Effector memory CD4-positive, alpha-beta T cell (primary cell): Measurements from ENCODE around the gene HLCS.

ENCODE experiments used
- DNase-seq, 3 donors: peaks; one replicate each; pipeline ENCODE4 v3.0.0-alpha.2; 2020
- H3K27ac ChIP-seq: 2 replicates; pipeline ENCODE4 v1.7.0; 2013; ENCODE audit warnings: mild to moderate bottlenecking, low read length, moderate library complexity; ENCODE audit not compliant: insufficient read depth, poor library complexity, severe bottlenecking
- H3K27me3 ChIP-seq: replicated peaks from 2 replicates; pipeline ENCODE4 v1.7.0; 2013; ENCODE audit warnings: mild to moderate bottlenecking, low read length; ENCODE audit not compliant: insufficient read depth, control insufficient read depth, poor library complexity, severe bottlenecking
- H3K36me3 ChIP-seq: 2 replicates; pipeline ENCODE4 v1.7.0; 2013; ENCODE audit warnings: mild to moderate bottlenecking, low read length, moderate library complexity; ENCODE audit not compliant: control insufficient read depth, insufficient read depth
- H3K4me1 ChIP-seq: 2 replicates; pipeline ENCODE4 v1.7.0; 2013; ENCODE audit warnings: low read length, mild to moderate bottlenecking; ENCODE audit not compliant: control insufficient read depth, insufficient read depth, poor library complexity, severe bottlenecking
- H3K4me3 ChIP-seq: 2 replicates; pipeline ENCODE4 v1.7.0; 2013; ENCODE audit warnings: low read length, low read depth, mild to moderate bottlenecking; ENCODE audit not compliant: insufficient read depth, poor library complexity, severe bottlenecking
- H3K9me3 ChIP-seq: 2 replicates; pipeline ENCODE4 v1.7.0; 2013; ENCODE audit warnings: mild to moderate bottlenecking, low read length, moderate library complexity; ENCODE audit not compliant: control insufficient read depth

HLCS gene

GRCh38 chr21:36882776-36883175 is 83.7 kb downstream of the HLCS start:
- no peak overlapping the region for H3K27ac ChIP-seq
- no peaks in the 10 kb centered on the region for H3K27me3 ChIP-seq
- no peak overlapping the region for H3K4me3 ChIP-seq
- peaks cover 5% of the 10 kb centered on the region for H3K9me3 ChIP-seq
- no peaks in the 10 kb centered on the region for H3K4me1 ChIP-seq
- no peak for DNase-seq
- no peaks in the 10 kb centered on the region for H3K36me3 ChIP-seq

GRCh38 chr21:36881228-36881627 is 85.2 kb downstream of the HLCS start:
- H3K9me3 ChIP-seq = peaks cover 5% of the 10 kb centered on the region
- no peaks in the 10 kb centered on the region for H3K36me3 ChIP-seq
- no peak overlapping the region for H3K27ac ChIP-seq
- H3K4me1 ChIP-seq = no peaks in the 10 kb centered on the region
- no peaks in the 10 kb centered on the region for H3K27me3 ChIP-seq
- no peak overlapping the region for H3K4me3 ChIP-seq
- no peak for DNase-seq

GRCh38 chr21:36879827-36880226 is 86.6 kb downstream of the HLCS start:
- DNase-seq = no peak
- Histone ChIP-seq H3K4me1 (no peaks in the 10 kb centered on the region), H3K36me3 (no peaks in the 10 kb centered on the region), H3K4me3 (no peak overlapping the region), H3K9me3 (peaks cover 5% of the 10 kb centered on the region), H3K27ac (no peak overlapping the region), H3K27me3 (no peaks in the 10 kb centered on the region)

GRCh38 chr21:36877741-36878140 is 88.7 kb downstream of the HLCS start:
- Histone ChIP-seq H3K9me3 (peaks cover 5% of the 10 kb centered on the region), H3K4me1 (no peaks in the 10 kb centered on the region)
- no peak for DNase-seq

GRCh38 chr21:36874665-36875064 is 91.8 kb downstream of the HLCS start:
- Histone ChIP-seq H3K9me3 (peaks cover 5% of the 10 kb centered on the region), H3K4me1 (no peaks in the 10 kb centered on the region), H3K4me3 (no peak overlapping the region), H3K27ac (no peak overlapping the region), H3K27me3 (no peaks in the 10 kb centered on the region), H3K36me3 (no peaks in the 10 kb centered on the region)
- no peak for DNase-seq

More at GRCh38 chr21:36877741-36878140, 88.7 kb downstream of the HLCS start:
- no peaks in the 10 kb centered on the region for H3K27me3 ChIP-seq
- H3K4me3 ChIP-seq = no peak overlapping the region
- H3K27ac ChIP-seq = no peak overlapping the region
- H3K36me3 ChIP-seq = no peaks in the 10 kb centered on the region

GRCh38 chr21:36873513-36873912 is 93.0 kb downstream of the HLCS start:
- H3K4me3 ChIP-seq = no peak overlapping the region
- H3K9me3 ChIP-seq = peaks cover 2% of the 10 kb centered on the region
- DNase-seq = no peak
- no peak overlapping the region for H3K27ac ChIP-seq
- no peaks in the 10 kb centered on the region for H3K27me3 ChIP-seq
- no peaks in the 10 kb centered on the region for H3K36me3 ChIP-seq
- no peaks in the 10 kb centered on the region for H3K4me1 ChIP-seq

GRCh38 chr21:36867291-36867905 is 99.1 kb downstream of the HLCS start:
- H3K4me3 ChIP-seq = no peak overlapping the region
- no peaks in the 10 kb centered on the region for H3K4me1 ChIP-seq
- no peaks in the 10 kb centered on the region for H3K27me3 ChIP-seq
- H3K9me3 ChIP-seq = no peaks in the 10 kb centered on the region
- no peak for DNase-seq
- H3K36me3 ChIP-seq = no peaks in the 10 kb centered on the region
- no peak overlapping the region for H3K27ac ChIP-seq

- no peak overlapping the region for H3K27ac ChIP-seq
- no peaks in the 10 kb centered on the region for H3K9me3 ChIP-seq
- no peaks in the 10 kb centered on the region for H3K4me1 ChIP-seq
- DNase-seq = no peak
- no peaks in the 10 kb centered on the region for H3K36me3 ChIP-seq
- H3K4me3 ChIP-seq = no peak overlapping the region
- no peaks in the 10 kb centered on the region for H3K27me3 ChIP-seq
Measured at GRCh38 chr21:36866419-36866818, 100.0 kb downstream of the HLCS start.

- H3K9me3 ChIP-seq = no peaks in the 10 kb centered on the region
- peaks cover 4% of the 10 kb centered on the region for H3K4me1 ChIP-seq
- DNase-seq = no peak
- H3K36me3 ChIP-seq = no peaks in the 10 kb centered on the region
- no peak overlapping the region for H3K27ac ChIP-seq
- no peak overlapping the region for H3K4me3 ChIP-seq
- no peaks in the 10 kb centered on the region for H3K27me3 ChIP-seq
Measured at GRCh38 chr21:36864974-36865373, 101.5 kb downstream of the HLCS start.

GRCh38 chr21:36863260-36863659 is 103.2 kb downstream of the HLCS start:
- Histone ChIP-seq H3K4me1 (peaks cover 4% of the 10 kb centered on the region), H3K4me3 (no peak overlapping the region), H3K9me3 (no peaks in the 10 kb centered on the region), H3K27me3 (no peaks in the 10 kb centered on the region), H3K36me3 (no peaks in the 10 kb centered on the region), H3K27ac (no peak overlapping the region)
- no peak for DNase-seq
